Epithelial cell of prostate (primary cell): ENCODE results near the gene DTL.
A peak's percentile ranks its signal among the peaks of the same experiment; 100 is the strongest.

Source experiments
- DNase-seq: peaks from one replicate; pipeline ENCODE4 v3.0.0-alpha.2; 2011; ENCODE audit warnings: low read depth, low spot score
- H3K27ac ChIP-seq: fragments of 450-650 bp; 2 replicates; pipeline ENCODE4 v1.5.1; 2017; ENCODE audit warnings: mild to moderate bottlenecking

The DTL gene

DNA sequence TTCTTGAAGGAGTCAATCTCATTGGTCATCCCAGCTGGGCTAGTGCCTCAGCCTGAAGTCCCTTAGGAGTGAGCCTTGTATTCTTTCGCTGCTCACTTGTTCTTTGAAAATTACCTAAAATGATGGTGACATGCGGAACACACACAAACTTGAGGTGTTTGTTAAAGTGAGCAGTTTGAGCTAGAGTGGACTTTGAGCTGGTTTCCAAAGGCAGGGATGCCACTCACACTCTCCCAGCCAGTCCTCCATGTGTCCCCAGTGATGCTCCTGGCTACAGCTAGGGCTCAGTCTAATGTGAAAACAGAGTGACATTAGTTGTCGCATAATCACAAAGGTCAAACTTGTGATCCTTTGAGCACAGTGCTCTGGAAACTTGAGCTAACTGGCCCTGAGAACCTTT lies 84.3 kb downstream of the DTL start:
- H3K27ac ChIP-seq, result no peak overlapping the region

DNA sequence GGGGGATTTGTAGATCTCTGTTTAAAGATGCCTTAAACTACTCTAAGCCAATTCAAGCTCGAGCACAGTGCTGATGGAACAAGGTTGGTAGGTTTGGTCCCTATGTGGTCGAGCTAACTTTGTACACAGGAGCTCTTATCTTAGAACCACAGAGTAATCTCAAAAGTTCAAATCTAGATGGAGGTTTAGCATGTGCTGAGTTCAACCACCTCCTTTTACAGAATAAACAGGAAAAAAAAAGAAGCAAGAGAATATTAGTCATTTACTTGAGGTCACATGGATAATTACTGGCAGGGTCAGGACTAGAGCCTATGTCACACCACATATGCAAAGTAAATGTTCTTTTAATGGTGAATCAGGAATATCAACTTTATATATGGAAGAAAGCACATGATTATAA lies 86.2 kb downstream of the DTL start:
- no peak for DNase-seq
- no peak overlapping the region for H3K27ac ChIP-seq

More for the DNA sequence above, 84.3 kb downstream of the DTL start:
- no peak for DNase-seq

DNA sequence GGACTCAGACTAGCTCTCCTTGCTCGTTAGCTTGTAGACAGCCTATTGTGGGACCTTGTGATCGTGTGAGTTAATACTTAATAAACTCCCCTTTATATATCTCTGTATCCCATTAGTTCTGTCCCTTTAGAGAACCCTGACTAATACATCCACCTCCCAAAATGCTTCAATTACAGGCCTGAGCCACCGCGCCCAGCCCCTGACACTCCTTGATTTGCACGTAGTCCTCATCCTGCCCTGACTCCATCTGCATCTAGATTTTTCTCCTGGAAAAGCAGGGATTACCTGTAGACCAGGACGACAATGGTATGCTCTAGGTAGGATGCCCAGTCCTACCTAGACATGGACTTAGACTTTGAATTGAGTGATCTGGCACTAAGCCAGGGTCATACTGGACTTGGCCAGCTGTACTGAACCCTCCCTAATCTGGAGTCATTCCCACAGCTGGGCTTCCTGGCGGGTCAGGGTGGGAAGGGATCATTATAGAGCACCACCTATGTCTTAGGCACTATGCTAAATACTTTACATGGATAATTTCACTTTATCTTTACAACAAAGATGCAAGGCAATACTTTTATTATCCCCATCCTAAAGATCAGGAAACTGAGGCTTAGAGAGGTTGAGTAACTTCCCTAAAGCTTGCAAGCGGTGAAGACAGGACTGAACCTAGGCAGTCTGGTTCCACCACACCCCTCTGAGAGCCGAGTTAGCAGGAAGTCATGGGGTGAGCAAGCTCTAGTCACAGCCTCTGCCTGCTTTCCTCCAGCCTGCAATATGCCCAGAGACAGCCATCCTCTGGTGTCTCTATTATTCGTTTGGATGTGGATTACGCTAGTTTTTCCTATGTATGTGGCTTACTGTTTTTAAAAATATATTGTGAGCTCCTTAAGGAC lies 89.4 kb downstream of the DTL start:
- no peak overlapping the region for H3K27ac ChIP-seq
- peak; percentile 24 for DNase-seq

DNA sequence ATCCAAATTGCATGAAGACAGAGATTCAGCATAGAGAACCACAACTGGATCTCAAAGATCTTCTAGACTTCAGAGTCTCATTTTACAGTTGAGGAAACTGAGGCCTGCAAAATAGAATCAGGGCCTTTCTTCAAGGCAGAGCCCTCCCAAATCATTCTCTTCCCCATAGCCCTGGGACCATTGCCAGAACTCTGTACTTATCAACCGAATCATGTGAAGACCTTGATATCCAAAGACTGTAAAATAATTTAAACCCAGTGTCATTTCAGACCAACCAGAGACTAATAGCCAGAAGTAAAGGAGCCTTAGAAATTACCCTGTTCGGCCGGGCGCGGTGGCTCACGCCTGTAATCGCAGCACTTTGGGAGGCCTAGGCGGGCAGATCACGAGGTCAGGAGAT lies 90.1 kb downstream of the DTL start:
- no peak for DNase-seq
- H3K27ac ChIP-seq, result no peak overlapping the region

DNA sequence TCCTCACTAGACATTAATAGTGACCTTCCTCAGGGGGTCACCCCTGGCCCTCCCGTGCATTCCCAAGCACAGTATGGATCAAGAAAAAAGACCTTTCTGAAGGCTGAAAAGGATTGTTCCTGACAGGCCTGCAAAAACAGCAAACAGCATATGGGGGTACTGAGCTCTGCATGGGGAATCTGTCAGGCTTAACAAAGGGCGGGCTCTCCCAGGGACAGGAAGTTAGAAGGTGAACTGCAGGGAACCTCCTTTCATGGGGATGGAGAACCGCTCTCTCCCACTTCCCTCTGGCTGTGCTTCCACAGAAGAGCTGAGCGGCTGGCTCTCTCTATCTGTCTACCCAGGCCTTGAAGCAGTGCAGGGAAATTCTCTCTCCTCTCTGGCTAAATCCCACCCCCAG lies 91.7 kb downstream of the DTL start:
- no peak for DNase-seq
- no peak overlapping the region for H3K27ac ChIP-seq

DNA sequence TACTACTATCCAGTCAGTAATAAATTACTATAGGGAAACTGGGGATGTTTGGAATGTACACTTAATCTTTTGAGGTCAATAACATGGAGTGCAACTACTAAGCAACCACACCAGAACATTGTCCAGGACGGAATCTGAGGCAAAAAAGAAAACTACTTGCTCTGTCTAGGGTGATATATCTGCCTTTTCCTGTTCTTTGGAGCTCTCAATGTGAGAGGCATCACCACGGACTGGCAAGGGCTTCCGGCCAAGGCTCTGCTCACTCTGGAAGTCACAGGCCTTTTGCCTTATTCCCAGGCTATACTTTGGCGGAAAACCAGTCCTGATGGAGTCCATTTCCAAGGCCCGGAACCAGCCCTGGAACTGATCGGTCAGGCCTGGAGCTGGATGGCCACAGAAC lies 94.2 kb downstream of the DTL start:
- H3K27ac ChIP-seq, result no peak overlapping the region
- DNase-seq, result no peak

DNA sequence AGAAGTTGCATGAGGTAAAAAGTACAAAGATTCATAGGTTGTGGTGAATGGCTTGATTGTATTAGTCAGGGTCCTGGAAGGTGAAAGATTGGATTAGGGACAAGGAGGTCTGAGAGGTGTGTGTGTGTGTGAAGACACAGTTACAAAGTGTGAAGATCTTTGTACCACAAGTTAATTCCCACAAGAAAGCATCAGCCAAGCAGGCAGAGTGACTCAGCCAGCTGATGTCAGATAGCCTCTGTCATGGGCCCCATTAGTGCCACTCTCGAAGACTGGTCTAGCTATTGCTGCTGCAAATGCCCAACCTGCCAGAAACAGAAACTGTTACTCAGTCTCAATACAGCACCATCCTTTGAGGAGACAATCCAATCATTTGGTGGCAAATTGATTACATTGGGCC lies 96.5 kb downstream of the DTL start:
- no peak for DNase-seq
- no peak overlapping the region for H3K27ac ChIP-seq

DNA sequence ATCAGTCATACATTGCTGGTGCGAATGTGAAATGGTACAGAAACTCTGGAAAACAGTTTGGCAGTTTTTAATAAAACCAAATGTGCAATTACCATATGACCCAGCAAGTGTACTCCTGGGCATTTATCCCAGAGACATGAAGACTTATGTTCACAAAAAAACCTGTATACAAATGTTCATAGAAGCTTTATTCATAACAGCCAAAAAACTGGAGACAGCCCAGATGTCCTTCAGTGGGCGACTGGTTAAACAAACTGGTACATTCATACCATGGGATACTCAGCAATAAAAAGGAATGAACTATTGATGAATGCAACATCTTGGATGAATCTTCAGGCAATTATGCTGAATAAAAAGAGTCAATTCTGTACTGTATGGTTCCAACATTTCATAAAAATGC lies 97.8 kb downstream of the DTL start:
- H3K27ac ChIP-seq, result no peak overlapping the region
- DNase-seq, result no peak

DNA sequence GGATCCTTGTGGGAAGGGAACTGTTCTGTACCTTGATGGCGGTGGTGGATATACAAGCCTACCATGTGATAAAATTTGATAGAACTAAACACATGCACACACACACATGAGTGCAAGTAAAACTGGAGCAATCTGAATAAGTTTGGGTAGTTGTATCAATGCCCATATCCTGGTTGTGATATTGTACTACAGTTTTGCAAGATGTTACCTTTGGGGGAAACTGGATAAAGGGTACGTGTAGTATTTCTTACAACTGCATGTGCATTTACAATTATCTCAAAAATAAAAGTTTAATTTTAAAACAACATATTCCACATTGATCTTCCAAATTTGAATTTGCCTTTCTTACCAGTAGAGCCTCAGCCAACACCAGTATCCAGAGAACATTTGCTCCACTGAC lies 99.6 kb downstream of the DTL start:
- no peak for DNase-seq

DNA sequence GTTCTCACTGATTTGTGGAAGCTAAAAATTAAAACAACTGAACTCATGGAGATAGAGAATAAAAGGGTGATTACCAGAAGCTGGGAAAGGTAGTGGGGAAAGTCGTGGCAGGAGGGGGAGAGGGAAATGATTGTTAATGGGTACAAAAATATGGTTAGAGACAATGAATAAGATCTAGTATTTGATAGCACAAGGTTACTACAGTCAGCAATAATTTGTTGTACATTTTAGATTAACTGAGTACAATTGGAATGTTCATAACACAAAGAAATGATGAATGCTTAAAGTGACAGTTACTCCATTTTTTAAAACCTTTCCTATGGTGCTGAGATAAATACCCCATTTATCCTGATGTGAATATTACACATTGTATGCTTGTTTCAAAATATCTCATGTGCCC lies 102.3 kb downstream of the DTL start:
- no peak overlapping the region for H3K27ac ChIP-seq
- DNase-seq, result no peak

More for the DNA sequence above, 99.6 kb downstream of the DTL start:
- no peak overlapping the region for H3K27ac ChIP-seq

DNA sequence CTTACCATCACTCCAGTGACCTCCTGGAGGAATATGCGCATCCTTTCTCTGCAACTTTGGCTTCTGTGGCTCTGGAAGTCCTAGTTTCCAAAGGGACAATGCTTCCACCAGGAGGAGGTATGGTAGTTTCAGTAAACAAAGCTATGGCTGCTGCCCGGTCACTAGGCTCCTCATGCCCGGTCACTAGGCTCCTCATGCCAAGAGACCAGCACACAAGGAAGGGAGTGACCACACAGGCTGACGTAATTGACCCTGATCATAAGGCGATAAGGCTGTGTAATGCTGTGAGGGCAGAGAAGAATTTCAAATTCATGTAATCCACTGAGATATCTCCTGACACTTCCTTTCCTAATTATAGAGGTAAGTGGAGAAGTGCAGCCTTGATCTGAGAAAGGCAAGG lies 102.9 kb downstream of the DTL start:
- no peak overlapping the region for H3K27ac ChIP-seq
- no peak for DNase-seq

DNA sequence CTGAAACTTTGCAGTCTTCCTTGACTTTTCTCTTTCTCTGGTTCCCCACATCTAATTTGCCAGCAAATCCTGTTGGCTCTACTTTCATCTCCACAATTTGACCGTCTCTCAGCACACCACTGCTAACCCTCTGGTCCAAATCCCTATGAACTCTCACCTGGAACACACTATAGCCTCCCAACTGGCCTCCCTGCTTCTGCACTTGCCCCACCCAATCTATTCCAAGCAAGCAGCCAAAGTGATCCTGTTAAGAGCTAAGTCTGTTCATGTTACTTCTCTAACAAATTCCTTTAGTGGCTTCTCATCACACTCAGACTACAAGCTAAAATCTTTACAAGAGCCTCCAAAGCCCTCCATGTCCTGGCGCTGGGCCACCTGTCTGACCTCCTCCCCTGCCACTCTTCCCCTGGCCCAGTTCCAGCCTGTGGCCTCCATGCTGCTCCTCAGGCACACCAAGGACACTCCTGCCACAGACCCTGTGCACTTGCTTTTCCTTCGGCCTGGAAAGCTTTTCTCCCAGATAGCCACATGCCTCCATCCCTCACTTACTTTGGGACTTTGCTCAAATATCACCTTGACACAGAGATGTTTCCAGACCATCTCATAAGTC lies 104.1 kb downstream of the DTL start:
- no peak overlapping the region for H3K27ac ChIP-seq
- no peak for DNase-seq

DNA sequence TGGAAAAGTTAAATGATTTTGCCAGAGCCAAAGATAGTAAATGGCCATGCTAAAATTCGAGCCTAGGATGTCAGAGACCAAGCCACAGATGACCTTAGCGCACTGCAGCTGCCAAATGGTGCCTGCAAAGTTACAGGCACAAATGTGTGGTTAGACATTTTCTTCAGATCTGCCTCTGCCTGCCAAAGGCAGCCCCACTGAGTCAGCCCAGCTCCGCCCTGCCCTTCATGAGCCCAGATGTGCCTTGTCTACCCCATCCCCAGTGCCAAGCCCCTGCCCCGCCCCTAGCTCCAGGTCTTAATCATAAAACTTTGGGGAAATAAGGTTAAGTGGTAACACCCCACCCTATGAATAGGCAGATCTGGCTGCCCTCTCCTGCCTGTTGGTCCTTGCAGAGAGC lies 105.9 kb downstream of the DTL start:
- no peak overlapping the region for H3K27ac ChIP-seq
- DNase-seq, result peak; percentile 44

DNA sequence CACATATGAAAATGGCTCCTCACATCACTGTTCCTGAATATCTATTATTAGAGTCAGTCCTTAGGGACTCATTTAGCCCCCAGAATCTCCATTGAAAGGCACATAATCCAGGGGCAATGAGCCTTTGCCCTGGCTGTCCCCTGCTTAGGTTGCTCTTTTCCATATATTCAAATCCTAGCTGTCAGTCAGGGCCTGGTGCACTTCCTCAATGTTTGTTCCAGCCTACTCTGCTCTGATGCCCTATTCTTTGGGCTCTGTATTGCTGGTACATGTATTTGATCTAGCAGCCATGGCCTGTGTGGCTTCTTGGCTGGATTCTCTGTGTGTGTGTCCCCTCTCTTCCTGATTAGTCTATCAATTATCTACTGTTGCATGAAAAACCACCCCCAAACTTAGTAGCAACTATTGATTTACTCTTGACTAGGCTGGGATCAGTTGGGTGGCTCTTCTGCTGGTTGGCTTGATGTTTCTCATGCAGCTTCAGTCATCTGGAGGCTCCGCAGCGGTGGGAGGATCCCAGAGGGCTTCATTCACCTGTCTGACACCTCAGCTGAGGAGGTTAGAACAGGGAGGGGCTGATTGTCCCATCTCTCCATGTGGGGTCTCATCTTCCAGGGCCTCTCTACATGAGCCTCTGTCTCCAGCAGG lies 107.5 kb downstream of the DTL start:
- H3K27ac ChIP-seq, result no peak overlapping the region
- no peak for DNase-seq

DNA sequence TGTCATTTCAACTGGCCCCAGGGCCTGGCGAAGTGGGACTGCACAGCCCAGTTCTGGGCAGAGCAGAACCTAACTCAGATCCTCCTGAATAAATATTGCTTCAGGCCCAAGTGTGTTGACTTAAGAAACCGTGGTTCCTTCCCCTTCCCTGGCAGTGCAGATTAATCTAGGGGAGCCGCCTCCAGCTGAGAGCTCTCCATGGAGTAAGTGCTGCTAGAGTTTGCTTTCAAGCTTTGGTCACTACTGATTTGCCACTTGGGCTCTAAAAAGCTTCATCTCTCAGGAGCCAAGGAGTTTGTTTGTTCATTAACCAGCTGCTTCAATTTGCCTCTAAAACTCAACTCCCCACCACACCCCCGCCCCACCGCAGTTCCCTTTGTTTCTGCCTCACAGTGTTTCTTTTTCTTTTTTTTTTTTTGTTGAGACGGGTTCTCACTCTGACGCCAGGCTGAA lies 112.1 kb downstream of the DTL start:
- DNase-seq, result no peak
- no peak overlapping the region for H3K27ac ChIP-seq

DNA sequence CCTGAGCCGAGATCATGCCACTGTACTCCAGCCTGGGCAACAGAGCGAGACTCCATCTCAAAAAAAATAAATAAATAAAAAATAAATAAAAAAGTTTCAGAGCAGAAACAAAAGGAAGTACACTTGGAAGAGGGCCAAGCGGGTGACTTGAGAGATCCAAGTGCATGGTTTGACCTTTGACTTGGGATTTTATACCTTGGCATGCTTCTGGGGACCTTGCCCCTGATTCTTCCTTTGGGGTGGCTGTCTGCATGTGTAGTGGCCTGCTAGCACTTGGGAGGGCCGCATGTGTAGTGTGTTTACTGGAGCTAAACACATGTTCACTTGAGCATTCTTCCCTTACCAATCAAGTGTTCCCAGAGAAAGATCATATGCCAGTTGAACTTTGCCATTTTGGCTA lies 114.0 kb downstream of the DTL start:
- no peak overlapping the region for H3K27ac ChIP-seq
- no peak for DNase-seq

DNA sequence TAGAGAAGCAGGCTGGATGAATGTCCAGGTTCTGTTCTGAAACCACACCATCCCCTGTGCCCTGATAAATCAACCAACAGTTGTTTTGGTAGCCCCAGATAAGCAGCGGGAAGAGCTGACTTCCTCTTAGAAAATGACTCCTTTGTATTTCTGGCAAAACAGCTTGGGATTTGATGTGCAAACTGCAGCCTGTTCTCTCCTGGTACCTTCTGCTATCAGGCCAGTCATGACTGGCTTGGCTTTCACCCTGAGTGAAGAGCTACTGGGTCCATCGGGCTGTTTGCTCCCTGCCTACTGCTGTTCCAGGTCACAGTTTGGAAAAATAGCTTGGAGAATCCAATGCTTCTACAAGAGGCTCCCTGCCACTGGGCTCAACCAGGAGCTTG lies 116.8 kb downstream of the DTL start:
- no peak for DNase-seq
- no peak overlapping the region for H3K27ac ChIP-seq

DNA sequence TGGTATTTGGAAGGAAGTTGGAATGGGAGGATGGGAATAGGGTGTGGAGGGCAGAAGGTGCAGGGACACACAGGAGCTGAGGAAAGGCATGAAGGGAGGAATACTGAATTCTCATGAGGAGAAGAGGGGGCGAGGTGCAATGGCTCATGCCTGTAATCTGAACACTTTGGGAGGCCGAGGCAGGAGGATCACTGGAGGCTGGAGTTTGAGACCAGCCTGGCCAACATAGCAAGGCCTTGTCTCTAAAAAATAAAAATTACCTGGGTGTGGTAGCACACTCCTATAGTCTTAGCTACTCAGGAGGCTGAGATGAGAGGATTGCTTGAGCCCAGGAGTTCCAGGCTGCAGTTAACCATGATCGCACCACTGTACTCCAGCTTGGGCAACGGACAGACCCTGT lies 117.3 kb downstream of the DTL start:
- no peak overlapping the region for H3K27ac ChIP-seq
- DNase-seq, result no peak

DNA sequence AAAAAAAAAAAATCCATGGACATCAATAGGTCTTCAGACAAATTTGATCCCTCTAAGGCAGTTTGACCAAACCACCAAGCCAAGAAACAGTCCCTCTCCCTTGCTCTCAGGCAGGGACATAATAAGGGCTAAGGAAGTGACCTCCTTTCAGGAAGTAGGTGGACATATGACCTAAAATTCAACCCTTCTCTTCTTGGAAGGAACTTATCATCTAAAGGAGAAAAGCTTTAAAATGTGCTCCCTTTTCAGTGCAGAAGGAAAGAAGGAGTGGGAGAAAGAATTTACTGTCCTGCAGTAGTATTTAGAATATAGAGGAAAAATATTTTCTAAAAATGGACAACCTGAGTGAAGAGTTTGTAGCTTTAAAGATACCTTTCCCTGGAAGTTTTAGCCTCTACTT lies 118.1 kb downstream of the DTL start:
- no peak overlapping the region for H3K27ac ChIP-seq
- no peak for DNase-seq
